ENCODE data around the gene DNAJA1.

Gene DNAJA1

DNA sequence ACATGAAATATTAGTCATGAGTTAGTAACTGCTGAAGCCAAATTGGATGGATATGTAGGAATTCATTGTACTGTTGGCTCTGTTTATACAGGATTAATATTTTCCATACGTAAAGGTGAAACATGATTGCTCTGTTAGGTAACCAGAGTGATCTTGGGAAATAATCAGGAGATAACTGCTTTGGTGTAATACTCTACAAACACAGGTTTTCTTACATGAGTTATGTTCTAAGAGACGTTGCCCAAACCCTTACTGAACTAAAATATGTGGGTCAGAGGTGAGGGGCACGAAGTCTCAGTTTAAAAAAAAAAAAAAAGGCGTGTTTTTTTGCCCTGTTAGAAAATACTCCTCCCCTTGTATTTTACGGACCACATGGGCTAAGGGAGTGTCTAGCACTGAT, 7.8 kb downstream of the DNAJA1 start:
- TF ChIP-seq, protein P1, sequence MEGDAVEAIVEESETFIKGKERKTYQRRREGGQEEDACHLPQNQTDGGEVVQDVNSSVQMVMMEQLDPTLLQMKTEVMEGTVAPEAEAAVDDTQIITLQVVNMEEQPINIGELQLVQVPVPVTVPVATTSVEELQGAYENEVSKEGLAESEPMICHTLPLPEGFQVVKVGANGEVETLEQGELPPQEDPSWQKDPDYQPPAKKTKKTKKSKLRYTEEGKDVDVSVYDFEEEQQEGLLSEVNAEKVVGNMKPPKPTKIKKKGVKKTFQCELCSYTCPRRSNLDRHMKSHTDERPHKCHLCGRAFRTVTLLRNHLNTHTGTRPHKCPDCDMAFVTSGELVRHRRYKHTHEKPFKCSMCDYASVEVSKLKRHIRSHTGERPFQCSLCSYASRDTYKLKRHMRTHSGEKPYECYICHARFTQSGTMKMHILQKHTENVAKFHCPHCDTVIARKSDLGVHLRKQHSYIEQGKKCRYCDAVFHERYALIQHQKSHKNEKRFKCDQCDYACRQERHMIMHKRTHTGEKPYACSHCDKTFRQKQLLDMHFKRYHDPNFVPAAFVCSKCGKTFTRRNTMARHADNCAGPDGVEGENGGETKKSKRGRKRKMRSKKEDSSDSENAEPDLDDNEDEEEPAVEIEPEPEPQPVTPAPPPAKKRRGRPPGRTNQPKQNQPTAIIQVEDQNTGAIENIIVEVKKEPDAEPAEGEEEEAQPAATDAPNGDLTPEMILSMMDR (IDR thresholded peaks at IDR 0.05), result no peak

DNA sequence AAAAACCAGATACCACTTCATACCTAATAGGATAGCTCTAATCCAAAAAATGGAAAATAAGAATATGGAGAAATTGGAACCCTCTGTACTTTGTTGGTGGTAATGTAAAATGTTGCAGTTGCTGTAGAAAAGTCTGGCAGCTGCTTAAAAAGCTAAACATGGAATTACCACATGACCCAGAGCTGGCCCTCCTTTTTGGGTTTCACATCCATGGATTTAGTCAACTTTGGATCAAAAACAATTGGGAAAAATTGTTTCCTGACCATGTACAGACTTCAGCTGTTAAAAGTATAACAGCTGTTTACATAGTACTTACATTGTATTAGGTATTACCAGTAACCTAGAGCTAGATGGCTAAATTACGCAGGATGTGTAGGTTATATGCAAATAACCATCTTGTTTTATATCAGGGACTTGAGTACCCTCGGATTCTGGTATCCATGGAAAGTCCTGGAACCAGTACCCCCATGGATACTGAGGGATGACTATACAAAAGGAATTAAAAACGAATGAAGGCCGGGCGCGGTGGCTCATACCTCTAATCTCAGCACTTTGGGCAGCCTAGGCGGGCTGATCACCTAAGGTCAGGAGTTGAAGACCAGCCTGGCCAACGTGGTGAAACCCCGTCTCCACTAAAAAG, 15.8 kb downstream of the DNAJA1 start:
- TF ChIP-seq, protein P1 (IDR thresholded peaks at IDR 0.05), result no peak

DNA sequence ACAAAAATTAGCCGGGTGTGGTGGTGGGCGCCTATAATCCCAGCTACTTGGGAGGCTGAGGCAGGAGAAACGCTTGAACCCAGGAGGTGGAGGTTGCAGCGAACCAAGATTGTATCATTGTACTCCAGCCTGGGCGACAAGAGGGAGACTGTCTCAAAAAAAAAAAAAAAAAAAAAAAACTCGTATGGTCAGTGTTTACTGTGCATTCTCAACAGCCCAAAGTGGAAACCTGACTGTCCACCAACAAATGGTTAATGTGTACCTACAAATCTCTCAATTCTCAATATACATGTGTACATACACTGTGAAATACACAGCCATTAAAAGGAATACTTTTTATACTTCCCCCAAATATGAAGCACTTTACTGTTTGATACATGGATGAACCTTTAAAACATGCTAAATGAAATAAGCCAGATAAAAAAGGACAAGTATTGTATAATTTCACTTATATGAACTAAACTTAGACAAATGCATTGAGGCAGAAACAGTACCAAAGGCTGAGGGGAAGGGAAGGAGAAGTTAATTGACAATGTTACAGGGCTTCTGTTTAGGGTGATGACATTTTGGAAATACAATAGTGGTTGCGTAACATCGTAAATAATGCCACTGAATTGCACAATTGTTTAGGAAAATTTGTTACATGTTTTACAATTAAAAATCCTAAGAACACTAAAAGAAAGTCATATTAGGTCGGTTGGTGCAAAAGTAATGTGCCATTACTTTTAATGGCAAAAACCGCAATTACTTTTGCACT, 16.5 kb downstream of the DNAJA1 start:
- TF ChIP-seq, protein P1 (IDR thresholded peaks at IDR 0.05), result no peak

DNA sequence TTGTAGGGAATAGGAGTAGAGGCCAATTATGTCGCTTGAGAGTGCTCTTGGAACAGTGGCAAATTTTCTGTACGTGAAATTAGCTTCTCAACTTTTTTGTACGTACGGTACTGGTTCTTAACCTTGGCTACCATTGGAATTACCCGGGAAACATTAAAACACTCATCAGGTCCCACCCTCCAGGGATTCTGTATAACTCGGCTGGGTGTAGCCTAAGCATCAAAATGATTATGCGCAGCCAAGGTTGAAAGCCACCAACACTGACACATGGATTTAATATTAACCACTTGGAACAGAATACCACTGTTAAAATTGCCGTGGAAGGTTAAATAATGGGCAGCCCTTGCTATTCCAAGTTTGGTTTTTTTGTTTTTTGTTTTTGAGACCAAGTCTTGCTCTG, 17.4 kb downstream of the DNAJA1 start:
- TF ChIP-seq, protein P1 (IDR thresholded peaks at IDR 0.05), result no peak

DNA sequence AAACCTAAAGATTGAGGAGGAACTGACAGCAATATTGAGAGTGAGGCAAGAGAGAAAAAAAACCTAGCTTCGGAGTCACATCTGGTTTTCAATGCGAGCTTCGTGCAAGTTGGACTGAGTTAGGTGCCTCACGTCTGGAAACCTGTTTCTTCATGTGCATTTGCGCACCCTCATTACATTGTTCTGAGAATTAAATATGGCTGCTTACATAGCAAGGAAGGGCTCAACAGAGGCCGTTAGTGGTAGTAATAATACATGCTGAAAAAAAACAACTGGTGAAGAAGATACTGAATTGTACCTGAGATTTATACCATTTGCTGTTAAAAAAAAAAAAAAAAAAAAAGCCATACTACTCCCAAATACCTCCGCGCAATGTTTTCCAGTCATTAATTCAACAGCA, 18.6 kb downstream of the DNAJA1 start:
- TF ChIP-seq, protein P1 (IDR thresholded peaks at IDR 0.05), result no peak

DNA sequence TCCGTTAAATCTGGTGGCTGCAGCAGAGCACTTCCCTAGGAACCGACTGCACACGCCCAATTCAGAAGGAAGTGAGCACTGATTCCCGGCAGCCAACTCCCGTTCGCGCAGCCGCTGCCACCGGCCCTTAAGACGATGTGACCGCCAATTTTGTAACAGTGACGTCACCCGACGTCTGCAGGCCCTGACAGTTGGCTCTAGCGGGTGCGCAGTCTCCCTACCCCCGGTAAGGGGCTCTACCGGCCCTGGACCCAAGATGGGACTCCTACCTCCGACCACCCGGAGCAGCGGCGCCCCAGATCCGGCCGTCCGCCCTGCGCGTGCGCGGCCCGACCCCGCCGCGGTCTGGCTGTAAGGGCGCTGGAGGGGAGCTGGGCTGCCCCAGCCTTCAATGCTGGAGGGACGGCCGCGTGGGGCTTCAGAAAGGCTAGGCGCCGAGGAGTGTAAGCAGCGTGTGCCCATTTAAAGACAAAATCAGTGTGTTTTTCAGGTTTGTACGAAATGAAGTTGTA, 19.1 kb downstream of the DNAJA1 start:
- TF ChIP-seq, protein P1 (IDR thresholded peaks at IDR 0.05), result no peak

DNA sequence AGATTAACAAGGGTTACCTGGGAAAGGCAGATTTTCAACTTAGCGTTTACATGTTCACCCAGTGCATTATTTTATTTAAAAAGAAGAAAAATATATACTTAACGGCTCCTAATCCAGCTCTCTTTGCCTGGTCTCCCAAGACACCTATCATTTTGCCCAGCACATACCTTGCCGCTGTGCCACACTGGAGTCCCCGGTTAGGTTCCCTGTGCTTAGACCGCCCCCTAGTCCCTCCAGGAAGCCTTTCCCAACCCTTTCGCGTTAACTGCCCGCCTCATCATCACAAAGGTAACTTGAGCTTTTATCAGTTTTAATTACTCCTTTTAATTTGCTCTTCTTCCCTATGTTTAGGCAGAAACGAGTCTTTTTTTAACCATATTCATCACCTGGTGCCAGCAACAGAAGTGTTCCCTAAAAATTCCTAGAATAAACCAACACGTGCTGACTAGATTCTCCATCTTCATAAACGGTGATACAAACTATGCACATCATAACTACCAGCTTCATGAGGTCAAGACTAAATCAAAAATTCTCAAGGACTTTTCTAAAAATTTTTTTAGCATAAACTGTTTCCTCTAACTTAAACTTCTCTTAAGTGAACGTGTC, 19.7 kb downstream of the DNAJA1 start:
- TF ChIP-seq, protein P1 (IDR thresholded peaks at IDR 0.05), result peak; percentile 25; the same call in 1 of the 2 replicates
